ENCODE data around the gene EPB41L2.

EPB41L2 gene

GRCh38 chr6:130975325-130975724, 87.7 kb downstream of the EPB41L2 start:
- DNase-seq (ENCODE audit: low read depth): no peak

DNA sequence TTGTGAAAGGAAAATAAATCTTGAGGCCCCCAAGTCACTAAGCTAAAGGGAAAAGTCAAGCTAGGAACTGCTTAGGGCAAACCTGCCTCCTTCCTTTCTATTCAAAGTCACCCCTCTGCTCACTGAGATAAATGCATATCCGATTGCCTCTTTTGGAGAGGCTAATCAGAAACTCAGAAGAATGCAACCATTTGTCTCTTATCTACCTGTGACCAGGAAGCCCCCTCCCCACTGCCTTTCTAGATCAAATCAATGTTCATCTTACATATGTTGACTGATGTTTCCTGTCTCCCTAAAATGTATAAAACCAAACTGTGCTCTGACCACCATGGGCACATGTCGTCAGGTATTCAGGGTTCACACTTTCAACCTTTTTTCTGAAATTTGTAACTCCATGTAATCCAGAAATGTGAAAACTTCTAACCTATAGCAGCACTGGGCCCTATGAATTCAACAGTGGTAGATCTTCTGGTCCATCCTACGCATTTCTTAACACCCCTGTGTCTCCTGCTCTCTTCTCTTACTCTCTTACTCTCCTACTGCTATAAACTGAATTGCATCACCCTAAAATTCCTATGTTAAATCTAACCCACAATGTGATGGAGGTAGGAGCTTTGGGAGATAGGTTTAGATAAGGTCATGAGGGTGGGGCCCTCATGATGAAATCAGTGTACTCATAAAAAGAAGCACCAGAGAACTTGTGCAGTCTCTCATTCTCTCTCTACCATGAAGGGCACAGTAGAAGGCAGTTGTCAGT, 89.3 kb downstream of the EPB41L2 start:
- no peak for DNase-seq (ENCODE audit: low read depth)

DNA sequence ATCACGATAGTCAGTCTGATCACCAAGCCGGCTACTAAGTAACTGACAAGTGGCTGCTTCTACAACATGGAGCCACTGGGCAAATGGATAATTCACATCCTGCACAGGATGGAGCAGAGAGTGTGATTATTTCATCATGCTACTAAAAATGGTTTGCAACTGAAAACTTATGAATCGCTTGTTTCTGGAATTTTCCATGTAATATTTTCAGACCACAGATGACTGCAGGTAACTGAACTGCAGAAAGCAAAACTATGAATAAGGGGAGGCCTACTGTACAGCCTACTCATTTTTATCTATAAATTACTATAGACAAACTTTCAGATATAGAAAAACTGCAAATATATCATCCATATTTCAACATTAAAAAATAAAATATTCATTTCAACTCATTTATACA, 91.5 kb downstream of the EPB41L2 start:
- no peak for DNase-seq (ENCODE audit: low read depth)

- no peak for DNase-seq (ENCODE audit: low read depth)
Measured at GRCh38 chr6:130970839-130971410, 92.1 kb downstream of the EPB41L2 start.

GRCh38 chr6:130969791-130970491, 93.1 kb downstream of the EPB41L2 start:
- DNase-seq (ENCODE audit: low read depth): no peak

GRCh38 chr6:130969166-130969565, 93.9 kb downstream of the EPB41L2 start:
- no peak for DNase-seq (ENCODE audit: low read depth)

DNA sequence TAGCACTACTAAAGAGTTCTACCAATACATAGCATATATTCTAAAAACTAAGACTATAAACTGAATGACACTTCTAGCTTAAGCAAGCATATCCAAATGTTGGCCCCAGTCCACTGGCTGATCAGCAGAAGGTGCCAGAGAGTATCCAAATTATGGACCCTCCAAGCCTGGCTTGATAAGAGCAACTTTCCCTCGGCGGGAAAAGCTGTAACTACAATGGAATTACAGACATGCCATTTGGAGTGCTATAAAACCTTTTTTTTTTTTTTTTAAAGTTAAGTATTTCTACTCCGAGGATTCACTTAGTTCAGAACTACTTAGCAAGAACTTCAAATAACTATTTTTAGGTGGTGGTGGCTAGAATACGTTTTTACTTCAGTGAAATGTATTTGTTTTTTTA, 94.6 kb downstream of the EPB41L2 start:
- no peak for DNase-seq (ENCODE audit: low read depth)

DNA sequence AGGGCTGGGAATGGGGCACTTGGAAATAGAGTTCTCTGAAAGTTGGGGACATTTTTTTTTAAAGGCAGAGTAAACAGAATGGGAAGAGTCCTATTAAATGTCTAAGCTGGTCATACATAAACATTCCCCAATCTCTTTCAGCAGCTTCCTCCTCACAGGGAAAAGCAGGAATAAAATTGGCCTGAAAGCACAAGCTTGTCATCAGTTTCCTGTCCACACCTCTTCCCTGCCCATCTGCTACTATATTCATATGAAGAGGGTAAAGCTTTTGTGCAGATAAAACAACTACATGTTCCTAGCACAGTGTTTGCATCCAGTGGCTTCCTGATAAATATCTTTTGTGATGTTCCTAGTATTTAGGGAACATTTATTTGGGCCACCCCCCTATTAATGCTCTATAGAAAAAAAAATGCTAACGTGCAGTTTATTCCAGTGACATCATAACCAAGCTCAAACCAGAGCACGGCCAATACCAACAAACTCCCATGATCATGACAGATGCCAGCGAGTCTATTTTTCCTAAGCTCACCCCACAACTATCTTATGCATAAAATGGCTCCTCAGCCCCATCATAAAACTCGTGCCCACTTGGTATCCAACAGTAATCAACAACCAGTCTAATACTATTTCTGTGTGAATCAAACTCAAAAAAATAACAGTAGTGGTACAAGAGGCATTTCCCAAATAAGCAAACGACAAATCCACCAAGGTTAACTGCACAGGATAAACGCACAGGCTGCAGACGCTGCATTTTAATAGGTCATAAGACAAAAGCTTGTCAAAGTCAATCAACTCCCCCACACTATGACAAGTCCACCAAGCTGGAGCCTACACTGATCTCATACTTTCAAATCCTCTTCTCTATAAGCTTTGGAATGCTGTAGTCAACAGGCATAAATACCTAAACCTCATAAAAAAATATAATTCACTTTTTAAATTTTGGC, 95.3 kb downstream of the EPB41L2 start:
- no peak for DNase-seq (ENCODE audit: low read depth)

DNA sequence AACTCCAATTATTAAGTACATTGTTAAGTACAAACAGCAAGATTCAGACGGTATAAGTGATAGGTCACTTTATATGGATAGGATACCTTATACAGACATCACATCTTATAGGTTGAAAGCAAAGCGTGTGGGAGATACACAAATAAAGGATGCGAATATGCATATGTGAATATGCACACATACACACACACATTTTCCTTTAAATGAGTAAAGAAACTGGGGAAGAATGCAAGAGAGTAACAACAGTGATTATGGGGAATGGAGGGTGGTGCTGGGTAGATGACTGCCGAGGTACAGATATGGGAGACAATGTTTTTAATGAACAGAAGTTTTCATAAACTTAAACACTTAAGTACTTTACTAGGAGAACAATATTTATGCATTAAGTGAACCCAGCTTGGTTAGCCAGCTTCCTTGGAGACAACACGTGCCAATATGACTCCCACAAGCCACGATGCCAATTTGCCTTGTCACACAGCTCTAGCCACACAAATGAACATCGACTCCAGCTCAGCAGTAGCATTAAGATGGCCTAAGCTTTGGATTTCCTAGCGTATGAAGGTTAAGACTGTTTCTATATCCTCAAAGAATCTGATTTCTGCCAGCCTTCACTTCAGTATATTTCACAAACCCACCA, 96.6 kb downstream of the EPB41L2 start:
- DNase-seq (ENCODE audit: low read depth): no peak

GRCh38 chr6:130965656-130966055, 97.4 kb downstream of the EPB41L2 start:
- DNase-seq (ENCODE audit: low read depth): no peak

GRCh38 chr6:130964808-130965604, 98.0 kb downstream of the EPB41L2 start:
- DNase-seq (ENCODE audit: low read depth): no peak

- no peak for DNase-seq (ENCODE audit: low read depth)
Measured at GRCh38 chr6:130964289-130964688, 98.8 kb downstream of the EPB41L2 start.

- DNase-seq (ENCODE audit: low read depth): no peak
Measured at GRCh38 chr6:130962966-130963365, 100.1 kb downstream of the EPB41L2 start.

DNA sequence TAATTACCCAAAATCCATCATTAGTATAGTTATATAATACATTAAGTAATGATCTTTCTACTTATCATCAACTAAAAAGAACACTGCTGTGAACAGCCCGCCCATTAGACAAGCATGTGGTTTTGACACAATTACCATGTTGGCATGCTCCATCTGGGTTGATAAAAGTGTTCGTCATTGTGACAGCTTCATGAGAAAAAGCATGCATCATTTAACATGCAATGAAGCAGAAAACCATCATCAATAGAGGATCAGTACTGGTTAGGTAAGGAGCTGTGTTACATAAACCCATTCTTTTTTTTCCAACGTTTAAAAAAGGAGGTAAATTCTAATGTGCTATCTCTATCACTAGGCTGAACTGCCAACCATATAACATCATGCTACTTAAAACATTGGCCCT, 101.9 kb downstream of the EPB41L2 start:
- no peak for DNase-seq (ENCODE audit: low read depth)

GRCh38 chr6:130959951-130960350, 103.1 kb downstream of the EPB41L2 start:
- no peak for DNase-seq (ENCODE audit: low read depth)

DNA sequence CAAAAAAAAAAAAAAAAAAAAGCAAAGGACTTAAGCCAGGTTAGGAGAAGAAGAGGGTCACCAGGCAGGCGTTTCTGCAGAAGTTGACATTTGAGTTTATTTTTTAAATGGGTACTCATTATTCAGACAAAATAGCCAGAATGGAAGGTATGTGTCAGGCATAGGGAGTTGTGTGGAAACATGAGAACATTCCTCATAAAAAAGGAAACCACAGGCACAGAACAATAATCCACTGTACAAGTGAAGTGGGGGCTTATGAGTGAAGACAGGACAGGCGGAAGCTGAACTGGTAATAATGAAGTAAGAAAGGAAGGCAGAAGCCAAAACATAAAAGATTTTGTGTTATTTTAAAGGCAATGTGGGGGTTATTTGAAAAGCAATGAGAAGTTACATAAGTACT, 104.6 kb downstream of the EPB41L2 start:
- DNase-seq (ENCODE audit: low read depth): no peak

GRCh38 chr6:130955755-130956154, 107.3 kb downstream of the EPB41L2 start:
- DNase-seq (ENCODE audit: low read depth): no peak

- DNase-seq (ENCODE audit: low read depth): no peak
Measured at GRCh38 chr6:130949553-130949952, 113.5 kb downstream of the EPB41L2 start.

- no peak for DNase-seq (ENCODE audit: low read depth)
Measured at GRCh38 chr6:130947464-130947863, 115.6 kb downstream of the EPB41L2 start.

DNA sequence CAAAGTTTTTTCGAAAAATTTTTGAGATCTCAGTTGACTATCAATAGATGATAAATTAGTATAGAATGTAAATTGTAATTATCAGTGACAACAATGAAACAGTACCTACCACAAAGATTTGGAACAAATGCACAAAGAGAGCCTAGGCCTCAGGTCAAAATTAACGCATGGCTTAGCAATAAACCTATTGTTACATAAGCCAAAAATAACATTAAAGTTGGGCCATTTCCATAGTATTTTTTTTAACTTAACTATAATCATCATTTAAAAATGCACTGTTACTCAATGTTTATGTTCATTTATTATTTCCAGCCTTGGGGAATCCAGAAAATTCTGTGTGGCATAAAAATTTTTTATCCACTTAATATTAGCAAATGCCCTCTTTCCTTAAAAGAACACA, 117.0 kb downstream of the EPB41L2 start:
- DNase-seq (ENCODE audit: low read depth): no peak

- DNase-seq (ENCODE audit: low read depth): no peak
Measured at GRCh38 chr6:130945401-130945919, 117.6 kb downstream of the EPB41L2 start.
